Measurements from ENCODE around the gene TYRO3.
"Not testable (repeated sequence)": the region's sequence is repeated elsewhere in the genome, so short reads cannot be mapped to it uniquely, and the experiment has no call there.

TYRO3 gene

GRCh38 chr15:41554915-41555314 is 4.1 kb upstream of the TYRO3 start:
- DNase-seq: no peak

- DNase-seq: no peak
These were observed 2.3 kb upstream of the TYRO3 start for GRCh38 chr15:41556677-41557076.

- DNase-seq: peak; percentile 89
These were observed 1.2 kb upstream of the TYRO3 start for GRCh38 chr15:41557673-41558399.

GRCh38 chr15:41559239-41559782 is 299 bp downstream of the TYRO3 start:
- peak; percentile 48 for DNase-seq

GRCh38 chr15:41560572-41560874 is 1.5 kb downstream of the TYRO3 start:
- DNase-seq: no peak

- DNase-seq: no peak
These were observed 2.2 kb downstream of the TYRO3 start for GRCh38 chr15:41561104-41561776.

GRCh38 chr15:41561777-41562145 is 2.7 kb downstream of the TYRO3 start:
- DNase-seq: peak; percentile 59

- DNase-seq: no peak
These were observed 3.2 kb downstream of the TYRO3 start for GRCh38 chr15:41562244-41562643.

GRCh38 chr15:41562784-41563198 is 3.8 kb downstream of the TYRO3 start:
- DNase-seq: no peak

- DNase-seq: peak; percentile 85
These were observed 5.4 kb downstream of the TYRO3 start for GRCh38 chr15:41564286-41564959.

- DNase-seq: no peak
These were observed 6.0 kb downstream of the TYRO3 start for GRCh38 chr15:41564960-41565502.

GRCh38 chr15:41565702-41566101 is 6.7 kb downstream of the TYRO3 start:
- no peak for DNase-seq

- DNase-seq: peak; percentile 28
These were observed 7.3 kb downstream of the TYRO3 start for GRCh38 chr15:41566121-41566885.

- no peak for DNase-seq
These were observed 8.2 kb downstream of the TYRO3 start for GRCh38 chr15:41567261-41567660.

GRCh38 chr15:41567862-41568261 is 8.8 kb downstream of the TYRO3 start:
- peak; percentile 35 for DNase-seq

GRCh38 chr15:41568350-41569017 is 9.5 kb downstream of the TYRO3 start:
- peak; percentile 87 for DNase-seq

- not testable (repeated sequence) for DNase-seq
These were observed 10.2 kb downstream of the TYRO3 start for GRCh38 chr15:41569232-41569631.

- DNase-seq: no peak
These were observed 11.8 kb downstream of the TYRO3 start for GRCh38 chr15:41570764-41571163.

GRCh38 chr15:41571948-41572347 is 12.9 kb downstream of the TYRO3 start:
- DNase-seq: no peak

- no peak for DNase-seq
These were observed 13.9 kb downstream of the TYRO3 start for GRCh38 chr15:41572866-41573265.

- no peak for DNase-seq
These were observed 14.4 kb downstream of the TYRO3 start for GRCh38 chr15:41573396-41573795.

- DNase-seq: no peak
These were observed 15.1 kb downstream of the TYRO3 start for GRCh38 chr15:41574158-41574557.
